Measurements from ENCODE around the gene DPYD. TPM values are rescaled to one million over a fixed set of nuclear protein-coding genes. Genes with fewer than 3 reads are reported as not detected.

Gene DPYD
- total and polyA plus RNA-seq, 2 donors: 24.7 to 84.3 TPM

- no peak overlapping the region for H3K27ac ChIP-seq (ENCODE audit: low read depth)
- WGBS: 90% methylated on average over 7 of the region's 7 CpGs
- DNase-seq (ENCODE audit: extremely low spot score): no peak
- no peak overlapping the region for H3K4me3 ChIP-seq (ENCODE audit: low read depth, low read length)
- H3K4me1 ChIP-seq (ENCODE audit: insufficient read depth): no peaks in the 10 kb centered on the region
- no peaks in the 10 kb centered on the region for H3K36me3 ChIP-seq (ENCODE audit: insufficient read depth)
Measured at GRCh38 chr1:97451046-97451826, 469.6 kb downstream of the DPYD start.

GRCh38 chr1:97441966-97442365 is 478.9 kb downstream of the DPYD start:
- no peaks in the 10 kb centered on the region for H3K4me1 ChIP-seq (ENCODE audit: insufficient read depth)
- H3K36me3 ChIP-seq (ENCODE audit: insufficient read depth): no peaks in the 10 kb centered on the region
- DNase-seq (ENCODE audit: extremely low spot score): no peak
- H3K27ac ChIP-seq (ENCODE audit: low read depth): no peak overlapping the region
- no peak overlapping the region for H3K4me3 ChIP-seq (ENCODE audit: low read depth, low read length)

- Histone ChIP-seq H3K4me1 (ENCODE audit: insufficient read depth) (no peaks in the 10 kb centered on the region), H3K36me3 (ENCODE audit: insufficient read depth) (no peaks in the 10 kb centered on the region), H3K27ac (ENCODE audit: low read depth) (no peak overlapping the region), H3K4me3 (ENCODE audit: low read depth, low read length) (no peak overlapping the region)
- DNase-seq (ENCODE audit: extremely low spot score): no peak
- WGBS: 43% methylated on average over 2 of the region's 2 CpGs
Measured at GRCh38 chr1:97433824-97434177, 487.0 kb downstream of the DPYD start.

- no peaks in the 10 kb centered on the region for H3K36me3 ChIP-seq (ENCODE audit: insufficient read depth)
- H3K4me3 ChIP-seq (ENCODE audit: low read depth, low read length): no peak overlapping the region
- H3K4me1 ChIP-seq (ENCODE audit: insufficient read depth): no peaks in the 10 kb centered on the region
- 86% methylated on average over 2 of the region's 2 CpGs for WGBS
- H3K27ac ChIP-seq (ENCODE audit: low read depth): no peak overlapping the region
- DNase-seq (ENCODE audit: extremely low spot score): no peak
Measured at GRCh38 chr1:97433094-97433823, 487.6 kb downstream of the DPYD start.

- DNase-seq (ENCODE audit: extremely low spot score): no peak
- WGBS: 95% methylated on average over 3 of the region's 3 CpGs
- Histone ChIP-seq H3K36me3 (ENCODE audit: insufficient read depth) (no peaks in the 10 kb centered on the region), H3K4me1 (ENCODE audit: insufficient read depth) (no peaks in the 10 kb centered on the region), H3K4me3 (ENCODE audit: low read depth, low read length) (no peak overlapping the region), H3K27ac (ENCODE audit: low read depth) (no peak overlapping the region)
Measured at GRCh38 chr1:97427371-97427770, 493.5 kb downstream of the DPYD start.

DNA sequence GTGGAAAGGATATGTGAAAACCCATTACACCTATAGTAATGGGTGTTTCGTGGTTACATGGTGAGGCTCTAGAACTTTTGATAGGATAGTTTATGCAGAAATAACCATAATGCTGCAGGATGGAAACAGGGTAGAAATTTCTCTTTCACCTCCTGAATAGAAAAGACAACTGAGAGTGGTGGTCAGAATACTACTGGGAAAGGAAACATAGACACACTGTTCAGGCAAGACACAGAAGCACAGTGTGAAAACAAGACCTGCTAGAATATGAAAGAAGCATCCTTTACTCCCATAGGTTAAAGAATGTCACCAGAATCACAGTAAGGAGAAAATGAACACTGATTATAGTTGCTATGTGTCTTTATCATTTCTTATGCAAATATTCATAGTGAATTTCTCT is 496.6 kb downstream of the DPYD start:
- Histone ChIP-seq H3K36me3 (ENCODE audit: insufficient read depth) (no peaks in the 10 kb centered on the region), H3K4me1 (ENCODE audit: insufficient read depth) (no peaks in the 10 kb centered on the region), H3K27ac (ENCODE audit: low read depth) (no peak overlapping the region), H3K4me3 (ENCODE audit: low read depth, low read length) (no peak overlapping the region)
- 88% methylated on average over 1 of the region's 1 CpG for WGBS
- DNase-seq (ENCODE audit: extremely low spot score): no peak

- 81% methylated on average over 2 of the region's 2 CpGs for WGBS
- no peak overlapping the region for H3K27ac ChIP-seq (ENCODE audit: low read depth)
- H3K36me3 ChIP-seq (ENCODE audit: insufficient read depth): no peaks in the 10 kb centered on the region
- no peak overlapping the region for H3K4me3 ChIP-seq (ENCODE audit: low read depth, low read length)
- DNase-seq (ENCODE audit: extremely low spot score): no peak
- H3K4me1 ChIP-seq (ENCODE audit: insufficient read depth): no peaks in the 10 kb centered on the region
Measured at GRCh38 chr1:97423403-97423802, 497.4 kb downstream of the DPYD start.

DNA sequence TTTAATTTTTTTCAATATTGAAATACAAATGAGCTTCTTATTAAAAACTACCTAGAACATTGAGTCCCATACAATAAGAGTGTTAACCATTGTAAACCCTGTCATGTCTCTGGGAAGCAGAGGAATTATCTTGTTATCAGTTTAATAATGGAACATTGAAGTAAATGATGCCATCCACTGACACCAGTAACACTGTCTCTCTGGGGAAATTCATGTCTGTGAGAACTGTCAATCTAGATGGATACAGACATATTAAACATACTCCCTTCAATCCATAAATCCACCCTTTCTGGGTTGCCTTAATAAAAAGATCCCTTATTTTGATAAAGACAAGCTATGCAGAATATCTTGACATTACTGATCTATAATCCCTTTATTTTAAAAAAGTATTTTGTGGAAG is 503.2 kb downstream of the DPYD start:
- no peak overlapping the region for H3K27ac ChIP-seq (ENCODE audit: low read depth)
- no peak for DNase-seq (ENCODE audit: extremely low spot score)
- H3K4me1 ChIP-seq (ENCODE audit: insufficient read depth): no peaks in the 10 kb centered on the region
- no peaks in the 10 kb centered on the region for H3K36me3 ChIP-seq (ENCODE audit: insufficient read depth)
- no peak overlapping the region for H3K4me3 ChIP-seq (ENCODE audit: low read depth, low read length)

DNA sequence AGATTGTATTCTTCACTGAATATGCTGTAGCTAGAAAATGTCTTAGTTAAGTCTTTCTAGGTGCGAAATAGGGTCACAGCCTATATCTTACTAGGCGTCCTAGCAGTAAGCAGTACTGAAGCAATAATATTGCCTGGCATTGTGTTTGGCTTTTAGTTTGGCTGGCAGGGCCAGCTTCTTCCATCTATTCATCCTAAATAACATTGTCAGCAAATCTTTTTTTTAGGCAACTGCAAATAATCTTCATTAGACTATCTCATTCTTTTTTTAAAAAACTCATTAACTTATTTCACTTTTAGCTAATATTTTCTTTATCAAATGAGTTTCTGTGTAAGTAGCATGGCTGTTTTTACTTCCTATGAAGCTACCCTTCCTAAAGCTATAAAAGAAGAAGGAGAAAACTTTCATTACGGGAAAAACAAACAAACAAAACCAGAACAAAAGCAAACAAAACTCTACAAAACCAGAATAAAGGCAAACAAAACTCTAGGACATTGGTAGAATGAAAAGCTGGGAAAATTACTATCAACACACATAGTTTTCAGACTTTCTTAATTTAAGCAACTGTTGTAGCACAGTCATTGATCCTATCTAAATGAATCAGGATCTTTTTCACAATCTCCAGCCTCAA is 506.0 kb downstream of the DPYD start:
- 93% methylated on average over 3 of the region's 3 CpGs for WGBS
- no peak for DNase-seq (ENCODE audit: extremely low spot score)
- Histone ChIP-seq H3K4me3 (ENCODE audit: low read depth, low read length) (no peak overlapping the region), H3K27ac (ENCODE audit: low read depth) (no peak overlapping the region), H3K36me3 (ENCODE audit: insufficient read depth) (no peaks in the 10 kb centered on the region), H3K4me1 (ENCODE audit: insufficient read depth) (no peaks in the 10 kb centered on the region)

- Histone ChIP-seq H3K27ac (ENCODE audit: low read depth) (no peak overlapping the region), H3K36me3 (ENCODE audit: insufficient read depth) (no peaks in the 10 kb centered on the region), H3K4me3 (ENCODE audit: low read depth, low read length) (no peak overlapping the region), H3K4me1 (ENCODE audit: insufficient read depth) (no peaks in the 10 kb centered on the region)
- no peak for DNase-seq (ENCODE audit: extremely low spot score)
- 42% methylated on average over 1 of the region's 1 CpG for WGBS
Measured at GRCh38 chr1:97412737-97413136, 508.1 kb downstream of the DPYD start.

GRCh38 chr1:97412166-97412565 is 508.7 kb downstream of the DPYD start:
- Histone ChIP-seq H3K36me3 (ENCODE audit: insufficient read depth) (no peaks in the 10 kb centered on the region), H3K4me3 (ENCODE audit: low read depth, low read length) (no peak overlapping the region), H3K27ac (ENCODE audit: low read depth) (no peak overlapping the region), H3K4me1 (ENCODE audit: insufficient read depth) (no peaks in the 10 kb centered on the region)
- DNase-seq (ENCODE audit: extremely low spot score): no peak
- WGBS: 77% methylated on average over 4 of the region's 4 CpGs

DNA sequence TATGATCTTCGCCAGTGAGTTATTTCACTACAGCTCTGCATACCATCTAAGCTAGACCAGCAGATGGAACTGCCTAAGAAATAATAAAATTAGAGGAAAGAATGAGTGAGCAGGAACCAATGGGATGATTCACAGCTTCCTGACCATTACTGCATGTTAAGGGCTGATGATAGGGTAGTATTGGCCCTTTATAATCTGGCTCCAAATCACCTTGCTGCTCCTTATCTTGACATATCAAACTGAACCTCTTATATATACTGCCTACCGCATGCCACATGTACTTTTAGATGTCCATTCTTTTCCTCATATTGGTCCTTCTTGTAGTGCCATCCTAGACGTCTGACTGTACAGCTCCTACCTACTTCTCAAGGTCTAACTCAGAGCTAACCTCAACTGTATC is 524.4 kb downstream of the DPYD start:
- DNase-seq (ENCODE audit: extremely low spot score): no peak
- Histone ChIP-seq H3K4me1 (ENCODE audit: insufficient read depth) (no peaks in the 10 kb centered on the region), H3K4me3 (ENCODE audit: low read depth, low read length) (no peak overlapping the region), H3K36me3 (ENCODE audit: insufficient read depth) (no peaks in the 10 kb centered on the region), H3K27ac (ENCODE audit: low read depth) (no peak overlapping the region)
- 93% methylated on average over 3 of the region's 3 CpGs for WGBS

- Histone ChIP-seq H3K4me3 (ENCODE audit: low read depth, low read length) (no peak overlapping the region), H3K27ac (ENCODE audit: low read depth) (no peak overlapping the region), H3K36me3 (ENCODE audit: insufficient read depth) (no peaks in the 10 kb centered on the region), H3K4me1 (ENCODE audit: insufficient read depth) (no peaks in the 10 kb centered on the region)
- no peak for DNase-seq (ENCODE audit: extremely low spot score)
Measured at GRCh38 chr1:97392701-97393100, 528.1 kb downstream of the DPYD start.
